GM19240 (cell line): ENCODE data around the gene CCL23.
"Not testable (repeated sequence)": the region's sequence is repeated elsewhere in the genome, so short reads cannot be mapped to it uniquely, and the experiment has no call there.

Experiments
- DNase-seq: peaks from one replicate; pipeline ENCODE4 v3.0.0; 2011; ENCODE audit warnings: low spot score; ENCODE audit not compliant: insufficient read length

Gene CCL23, protein sequence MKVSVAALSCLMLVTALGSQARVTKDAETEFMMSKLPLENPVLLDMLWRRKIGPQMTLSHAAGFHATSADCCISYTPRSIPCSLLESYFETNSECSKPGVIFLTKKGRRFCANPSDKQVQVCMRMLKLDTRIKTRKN

DNA sequence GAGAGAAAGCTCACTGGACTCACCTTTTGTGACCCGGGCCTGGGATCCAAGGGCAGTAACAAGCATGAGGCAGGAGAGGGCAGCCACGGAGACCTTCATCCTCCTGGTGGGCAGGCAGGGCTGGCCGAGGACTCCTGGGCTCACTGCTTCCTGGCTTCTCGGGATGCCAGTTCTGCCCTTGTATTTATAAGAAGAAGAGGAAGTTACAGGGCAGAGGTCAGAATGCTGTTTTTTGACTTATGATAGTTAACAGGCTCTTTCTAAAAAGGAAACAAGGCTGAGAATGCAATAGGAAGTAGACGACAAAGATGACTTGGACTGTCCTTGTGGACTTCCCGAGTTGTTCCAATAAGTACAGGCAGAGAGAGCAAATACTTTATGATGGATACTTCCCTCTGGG, at the start of gene CCL23:
Gene CCL23 (minus strand): TSS at position 174 of the 400 bp plus-strand sequence. CDS start 75 bp downstream, at position 99.
- no peak for DNase-seq

DNA sequence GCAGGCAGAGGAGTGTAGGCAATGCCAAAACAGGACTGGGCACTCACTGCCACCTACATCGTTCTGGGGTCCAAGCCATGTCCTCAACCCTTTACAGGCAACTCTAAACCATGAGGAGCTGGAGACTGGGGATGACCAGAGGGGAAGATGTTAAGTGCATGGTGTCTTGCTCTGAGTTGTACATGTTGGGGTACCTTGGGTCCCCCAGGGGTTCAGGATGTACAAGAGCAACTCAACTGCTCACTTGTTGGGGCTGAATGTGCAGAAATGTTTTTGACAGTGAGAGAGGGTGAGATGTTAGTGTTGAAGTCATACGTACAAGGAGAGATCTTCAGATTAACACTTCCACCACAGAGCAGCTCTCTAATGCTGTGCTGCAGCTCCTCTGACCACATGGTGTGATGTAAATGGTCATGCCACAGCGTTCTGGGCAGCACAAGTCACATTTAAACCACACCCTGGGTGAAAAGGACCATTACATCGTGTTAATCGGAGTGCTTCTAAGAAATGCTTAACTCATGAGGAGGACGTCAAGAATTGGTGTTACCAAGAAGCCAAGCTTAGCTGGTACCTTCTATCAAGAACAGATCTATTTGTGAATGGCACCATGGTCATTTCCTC, 48.7 kb upstream of the CCL23 start:
- DNase-seq, result no peak

DNA sequence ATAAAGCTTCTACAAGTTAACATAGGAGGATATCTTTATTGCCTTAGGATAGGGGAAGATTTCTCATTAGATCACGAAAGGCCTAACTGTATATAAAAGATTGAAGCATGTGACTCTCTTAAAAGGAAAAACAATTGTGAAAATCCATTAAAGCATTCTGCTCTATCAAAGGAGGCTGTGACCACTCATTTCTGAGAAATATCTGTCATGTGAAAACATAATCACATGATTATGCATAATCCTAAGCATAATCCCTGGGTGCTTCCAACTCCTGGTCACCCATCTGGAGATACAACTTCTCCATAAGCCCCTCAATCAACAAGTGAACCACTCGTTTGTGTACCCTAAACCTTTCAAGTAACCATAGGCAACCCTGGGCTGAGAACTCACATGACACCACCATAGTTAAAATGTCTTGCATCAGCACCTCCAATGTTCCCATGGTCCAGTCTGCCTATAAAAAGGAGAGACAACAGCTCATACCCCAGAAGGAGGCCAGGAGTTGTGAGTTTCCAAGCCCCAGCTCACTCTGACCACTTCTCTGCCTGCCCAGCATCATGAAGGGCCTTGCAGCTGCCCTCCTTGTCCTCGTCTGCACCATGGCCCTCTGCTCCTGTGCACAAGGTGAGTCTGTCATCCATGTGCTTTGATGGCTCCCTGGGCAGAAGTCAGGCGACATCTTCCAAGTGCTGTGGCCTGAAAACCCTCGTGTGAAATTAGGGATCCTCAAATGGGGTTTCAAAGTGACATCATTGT, 46.2 kb upstream of the CCL23 start, which contains the start of gene CCL18:
Gene CCL18 (plus strand): TSS at position 487 of the 756 bp plus-strand sequence. CDS start 71 bp downstream, at position 558.
- DNase-seq, result no peak

DNA sequence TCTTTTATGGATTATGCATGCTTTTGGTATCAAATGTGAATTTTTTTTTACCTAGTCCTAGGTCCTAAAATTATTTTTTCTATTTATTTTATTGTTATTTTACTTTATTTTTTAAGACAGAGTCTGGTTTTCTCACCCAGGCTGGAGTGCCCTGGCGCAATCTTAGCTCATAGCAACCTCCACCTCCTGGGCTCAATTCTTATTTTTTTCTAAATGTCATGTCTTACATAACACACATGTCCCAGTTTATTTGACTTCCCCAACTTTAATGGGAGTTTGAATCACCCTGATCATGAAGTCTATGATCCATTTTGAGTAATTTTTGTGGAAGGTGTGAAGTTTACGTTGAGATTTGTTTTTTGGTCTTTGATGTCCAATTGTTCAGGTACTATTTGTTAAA, 43.0 kb upstream of the CCL23 start:
- no peak for DNase-seq

DNA sequence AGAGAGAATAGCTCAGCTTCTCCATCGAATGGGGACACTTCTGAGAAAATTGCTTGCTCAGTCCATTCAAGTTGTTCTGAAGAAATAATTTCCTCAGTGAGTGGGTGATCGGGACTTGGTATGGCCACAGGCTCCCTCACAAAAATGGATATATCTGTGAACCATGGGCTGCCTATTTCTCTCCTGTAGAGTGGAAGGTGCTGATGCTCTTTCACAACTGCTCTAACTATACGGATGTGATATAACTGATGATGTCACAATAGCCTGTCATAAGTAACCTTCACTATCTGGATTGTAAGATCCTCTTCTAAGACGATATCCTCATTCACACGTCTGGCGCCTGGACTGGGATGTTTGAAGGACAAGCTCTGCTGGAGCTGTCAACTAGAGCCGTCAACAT, 41.6 kb upstream of the CCL23 start:
- no peak for DNase-seq

DNA sequence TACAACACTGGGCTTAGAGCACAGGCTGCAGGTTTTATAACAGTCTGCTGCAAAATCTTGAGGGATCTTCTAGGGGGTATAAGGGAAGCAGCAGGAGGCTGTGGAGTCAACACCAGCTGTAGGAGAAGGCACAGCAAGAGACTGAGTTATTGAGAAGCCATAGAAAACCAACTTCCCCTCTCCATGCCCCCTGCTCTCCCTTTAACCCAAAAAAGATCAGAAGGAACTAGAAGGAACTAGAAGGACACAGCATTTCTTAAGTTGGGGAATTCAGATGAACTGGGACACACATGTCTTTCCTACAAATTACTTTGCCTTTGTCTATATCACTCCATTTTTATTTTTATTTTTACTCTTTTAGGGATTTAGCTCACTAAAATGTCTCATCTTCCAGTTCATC, 40.1 kb upstream of the CCL23 start:
- no peak for DNase-seq

DNA sequence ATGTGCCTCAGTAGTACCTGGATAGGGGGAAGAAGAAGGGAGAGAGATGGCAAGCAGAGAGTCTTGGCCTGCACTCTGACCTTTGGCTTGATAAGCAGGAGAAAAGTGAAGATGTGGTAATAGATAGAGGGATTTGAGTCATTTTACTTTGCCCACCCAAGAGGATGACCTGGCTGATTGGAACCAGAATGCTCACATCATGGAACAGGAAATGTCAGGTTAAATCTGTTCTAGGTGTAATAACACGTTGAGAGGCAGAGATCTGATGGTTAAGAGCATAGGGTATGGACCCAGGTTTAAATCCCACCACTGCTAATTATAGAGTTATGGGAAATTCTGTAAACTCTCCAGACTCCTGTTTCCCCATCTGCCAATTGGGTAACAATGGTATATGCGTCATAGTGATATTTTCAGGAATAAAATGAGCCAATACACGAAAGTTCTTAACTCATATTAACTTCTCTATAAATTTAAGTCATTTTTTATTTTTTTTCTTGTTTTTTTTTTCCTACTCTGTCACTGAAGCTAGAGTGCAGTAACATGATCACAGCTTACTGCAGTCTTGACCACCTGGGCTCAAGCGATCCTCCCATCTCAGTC, 38.2 kb upstream of the CCL23 start:
- DNase-seq, result no peak

DNA sequence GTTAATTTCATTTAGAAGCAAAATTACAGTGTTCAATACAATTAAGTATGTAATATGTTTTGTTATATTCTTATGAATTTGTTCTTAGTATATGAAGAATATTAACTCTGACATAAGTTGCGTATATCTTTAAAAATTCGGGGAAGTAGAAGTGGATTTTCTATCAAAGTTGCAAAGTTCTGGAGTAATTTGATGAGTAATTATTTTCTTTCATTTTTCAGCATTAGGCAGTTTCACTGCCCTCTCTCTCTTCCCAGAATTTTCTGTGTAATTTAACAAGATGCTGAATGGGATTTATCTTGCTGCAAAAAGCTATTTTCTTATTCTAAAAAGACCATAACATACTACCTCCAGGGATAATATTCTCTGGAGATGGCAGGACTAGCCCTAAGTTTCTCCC, 37.4 kb upstream of the CCL23 start:
- no peak for DNase-seq

DNA sequence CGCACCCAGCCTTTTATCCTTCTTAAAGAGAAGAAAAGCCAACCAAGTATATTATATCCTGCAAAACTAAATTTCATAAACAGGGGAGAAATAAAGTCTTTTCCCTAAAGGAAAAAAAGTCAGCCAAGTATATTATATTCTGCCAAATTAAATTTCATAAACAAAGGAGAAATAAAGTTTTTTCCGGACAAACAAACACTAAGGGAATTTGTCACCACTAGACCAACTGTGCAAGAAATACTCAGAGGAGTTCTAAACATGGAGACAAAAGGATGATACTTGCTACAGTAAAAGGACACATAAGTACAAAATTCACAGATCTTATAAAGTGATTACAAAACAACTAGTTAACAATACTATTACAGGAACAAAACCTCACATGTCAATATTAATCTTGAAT, 31.9 kb upstream of the CCL23 start:
- no peak for DNase-seq

DNA sequence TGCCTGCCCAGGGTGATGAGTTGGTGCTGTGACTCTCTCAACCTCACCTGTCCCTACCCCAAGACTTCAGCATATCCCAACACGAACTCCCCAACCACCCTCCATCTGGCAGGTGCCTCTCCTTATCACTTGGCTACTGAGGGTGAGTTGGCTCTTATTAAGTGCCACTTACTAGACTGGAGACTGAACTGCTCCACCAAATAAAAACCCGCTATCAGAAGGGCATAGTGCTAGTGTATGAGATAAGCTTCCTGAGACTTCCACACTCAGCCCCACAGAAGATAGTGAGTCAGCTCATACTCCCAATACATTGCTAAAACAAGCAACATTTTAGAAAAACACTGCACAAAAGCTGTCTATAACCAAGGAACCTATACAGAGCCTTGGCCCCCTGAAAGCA, 30.3 kb upstream of the CCL23 start:
- no peak for DNase-seq

DNA sequence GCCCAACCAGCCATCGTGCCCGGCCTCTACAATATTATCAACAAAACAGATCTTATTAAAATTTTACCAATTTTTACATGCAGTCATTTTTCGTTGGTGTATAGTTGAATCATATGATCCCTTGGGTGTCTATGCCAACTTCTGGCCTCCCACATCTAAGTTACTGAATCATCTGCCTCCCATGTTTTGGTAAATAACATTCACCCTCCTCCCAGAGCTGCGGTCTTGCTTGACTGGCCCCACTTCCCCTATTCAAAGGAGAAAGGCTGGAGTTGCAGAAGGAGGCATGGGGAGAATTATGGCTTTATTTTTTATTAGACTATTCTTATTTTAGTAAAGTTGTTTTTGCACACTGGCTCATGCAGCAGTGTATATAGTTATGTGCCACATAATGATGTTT, 18.5 kb upstream of the CCL23 start:
- DNase-seq, result no peak

DNA sequence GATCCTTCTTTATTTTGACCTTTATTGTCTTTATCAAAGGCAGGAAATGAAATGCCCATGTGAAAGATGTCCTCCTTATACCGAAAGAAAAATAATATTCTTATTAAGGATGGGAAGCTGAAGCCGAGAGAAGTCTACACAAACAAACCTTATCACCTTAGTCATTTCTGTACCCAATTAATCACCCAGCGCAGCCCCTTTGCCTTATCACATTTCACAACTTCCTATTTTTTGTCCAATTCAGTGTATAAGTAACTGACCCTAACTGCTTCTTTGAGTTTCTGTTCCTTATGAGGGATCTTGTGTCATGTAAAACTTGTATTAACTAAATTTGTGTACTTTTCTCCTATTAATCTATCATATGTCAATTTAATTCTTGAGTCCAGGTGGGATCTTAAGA, 16.4 kb upstream of the CCL23 start:
- no peak for DNase-seq

DNA sequence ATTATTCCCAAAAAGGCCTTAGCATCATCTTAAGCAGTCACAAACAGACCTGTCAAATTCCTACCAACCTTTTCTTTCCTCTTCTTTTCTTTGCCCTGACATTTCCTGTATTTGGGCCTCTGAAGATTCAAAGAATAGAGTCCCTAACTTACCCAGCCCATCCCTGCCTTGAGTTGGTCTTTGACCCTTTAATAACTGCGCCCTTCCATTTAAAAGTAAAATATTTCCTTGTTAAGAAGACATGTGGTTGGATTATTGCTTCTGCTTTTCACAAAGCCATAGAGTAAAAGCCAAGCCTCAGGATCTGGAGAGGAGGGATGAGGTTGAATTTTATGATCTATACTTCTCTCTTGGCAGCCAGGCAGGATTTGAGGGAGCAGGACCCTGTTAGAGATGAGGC, 13.2 kb upstream of the CCL23 start:
- no peak for DNase-seq

DNA sequence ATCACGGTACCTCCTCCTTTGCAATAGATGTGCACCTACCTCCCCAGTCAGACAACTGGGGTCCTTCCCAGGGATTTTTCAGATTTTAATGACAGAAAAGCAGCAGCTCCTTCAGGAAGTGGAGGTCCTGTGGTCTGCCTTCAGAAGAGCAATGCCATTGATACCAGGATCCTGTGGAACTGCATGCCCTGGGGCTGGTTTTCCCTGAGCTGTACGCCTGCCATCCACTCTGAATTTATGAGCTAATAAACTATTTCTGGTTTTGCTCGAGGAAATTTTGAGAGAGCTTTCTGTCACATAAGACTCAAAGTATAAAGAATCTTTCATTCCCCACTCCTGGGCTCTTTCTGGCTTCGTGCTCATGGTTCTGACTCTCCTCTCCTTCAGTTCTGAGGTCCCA, 10.0 kb upstream of the CCL23 start:
- DNase-seq, result no peak

DNA sequence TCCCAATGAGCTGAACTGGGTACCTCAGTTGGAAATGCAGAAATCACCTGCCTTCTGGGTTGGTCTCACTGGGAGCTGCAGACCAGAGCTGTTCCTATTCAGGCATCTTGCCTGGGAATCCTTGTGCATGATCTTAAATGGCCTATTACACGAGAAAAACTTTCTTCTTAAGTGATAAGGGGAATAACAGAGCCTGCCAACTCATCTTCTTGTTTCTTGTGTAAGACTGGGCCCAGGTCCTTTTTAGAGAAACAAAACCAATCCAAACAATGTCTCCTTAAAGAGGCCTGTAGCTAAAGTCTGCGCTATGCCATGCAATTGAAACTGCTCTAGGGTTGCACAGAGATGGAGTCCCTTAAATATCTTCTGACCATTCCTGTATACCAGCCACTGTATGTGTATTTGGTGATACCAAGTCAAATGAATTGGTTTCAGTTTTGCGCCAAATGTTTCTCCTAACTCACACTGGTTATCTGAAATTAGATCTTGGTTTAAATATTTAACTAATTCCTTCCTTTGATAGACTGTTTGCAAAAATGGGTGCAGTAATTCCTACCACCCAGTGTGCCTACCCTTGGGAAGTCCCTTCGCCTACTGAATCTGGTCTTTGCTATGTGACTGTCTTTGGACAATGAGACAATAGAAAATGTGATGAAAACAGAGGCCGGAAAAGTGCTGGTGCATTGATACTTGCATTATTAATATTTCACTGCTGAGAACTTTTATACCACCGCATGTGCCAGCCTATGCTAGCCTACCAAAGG, 6.5 kb upstream of the CCL23 start:
- no peak for DNase-seq

DNA sequence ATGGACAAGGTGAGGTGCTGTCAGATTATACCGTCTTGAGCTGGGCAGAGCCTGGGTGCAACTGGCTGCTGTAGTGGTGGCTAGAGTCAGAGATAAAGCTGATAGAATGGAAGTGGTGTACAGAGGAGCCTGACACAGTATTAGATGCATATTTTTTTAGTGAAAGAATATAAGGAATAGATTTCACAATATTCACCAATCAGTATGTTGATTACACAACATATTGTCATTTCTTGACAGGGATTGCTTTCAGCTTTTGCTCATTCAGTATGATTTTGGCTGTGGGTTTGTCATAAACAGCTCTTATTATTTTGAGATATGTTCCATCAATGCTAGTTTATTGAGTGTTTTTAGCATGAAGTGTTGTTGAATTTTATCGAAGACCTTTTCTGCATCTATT, 1.7 kb upstream of the CCL23 start:
- no peak for DNase-seq

DNA sequence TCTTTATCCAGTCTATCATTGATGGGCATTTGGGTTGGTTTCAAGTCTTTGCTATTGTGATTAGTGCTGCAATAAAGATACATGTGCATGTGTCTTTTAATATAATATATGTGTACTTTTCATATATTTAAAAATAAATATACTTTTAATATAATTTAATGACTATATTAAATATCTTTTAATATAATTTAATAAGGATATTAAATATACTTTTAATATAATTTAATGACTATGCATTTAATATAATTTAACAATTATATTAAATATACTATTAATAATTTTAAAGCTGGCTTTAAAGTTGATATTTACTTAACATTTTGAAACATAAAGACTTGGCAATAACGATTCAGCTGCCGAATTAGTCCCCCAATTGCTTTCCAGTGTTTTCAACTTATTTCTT, 1.2 kb downstream of the CCL23 start:
- DNase-seq, result no peak

DNA sequence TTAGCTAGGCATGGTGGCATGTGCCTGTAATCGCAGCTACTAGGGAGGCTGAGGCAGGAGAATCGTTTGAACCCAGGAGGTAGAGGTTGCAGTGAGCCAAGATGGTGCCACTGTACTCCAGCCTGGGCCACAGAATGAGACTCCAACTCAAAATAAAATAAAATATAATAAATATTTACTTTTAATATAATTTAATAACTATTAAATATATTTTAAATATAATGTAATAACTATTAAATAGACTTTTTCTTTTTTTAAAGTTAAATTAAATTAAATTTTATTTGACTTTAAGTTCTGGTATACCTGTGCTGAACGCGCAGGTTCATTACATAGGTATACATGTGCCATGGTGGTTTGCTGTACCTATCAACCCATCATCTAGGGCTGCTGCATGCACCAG, 1.9 kb downstream of the CCL23 start:
- not testable (repeated sequence) for DNase-seq

DNA sequence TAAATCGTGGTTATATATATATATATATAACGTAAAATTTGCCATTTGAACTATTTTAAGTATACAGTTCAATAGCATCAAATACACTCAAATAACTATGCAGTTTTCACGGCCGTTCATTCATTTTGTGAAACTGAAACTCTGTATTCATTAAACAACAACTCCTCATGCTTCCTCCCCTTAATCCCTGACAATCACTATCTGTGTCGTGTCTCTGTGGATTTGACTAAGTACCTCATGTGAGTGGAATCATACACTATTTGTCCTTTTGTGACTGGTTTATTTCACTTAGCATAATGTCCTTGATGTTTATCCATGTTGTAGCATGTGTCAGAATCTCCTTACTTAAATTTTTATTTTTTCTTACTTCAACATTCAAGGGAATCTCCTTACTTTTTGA, 2.8 kb downstream of the CCL23 start:
- no peak for DNase-seq

DNA sequence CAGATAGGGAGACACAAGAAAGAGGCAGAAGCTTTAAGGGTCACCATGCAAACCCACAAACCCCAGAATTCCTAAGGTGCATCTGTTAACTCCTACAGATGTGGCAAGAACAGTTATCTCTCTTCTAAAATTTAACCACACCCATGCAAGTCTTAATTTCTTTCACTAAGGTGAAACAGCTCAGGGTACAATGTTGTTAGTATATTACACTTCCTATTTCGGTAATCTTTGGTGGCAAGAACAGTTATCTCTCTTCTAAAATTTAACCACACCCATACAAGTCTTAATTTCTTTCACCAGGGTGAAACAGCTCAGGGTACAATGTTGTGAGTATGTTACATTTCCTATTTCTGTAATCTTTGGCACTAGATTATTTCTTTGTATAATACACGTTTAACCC, 6.6 kb downstream of the CCL23 start:
- DNase-seq, result no peak

DNA sequence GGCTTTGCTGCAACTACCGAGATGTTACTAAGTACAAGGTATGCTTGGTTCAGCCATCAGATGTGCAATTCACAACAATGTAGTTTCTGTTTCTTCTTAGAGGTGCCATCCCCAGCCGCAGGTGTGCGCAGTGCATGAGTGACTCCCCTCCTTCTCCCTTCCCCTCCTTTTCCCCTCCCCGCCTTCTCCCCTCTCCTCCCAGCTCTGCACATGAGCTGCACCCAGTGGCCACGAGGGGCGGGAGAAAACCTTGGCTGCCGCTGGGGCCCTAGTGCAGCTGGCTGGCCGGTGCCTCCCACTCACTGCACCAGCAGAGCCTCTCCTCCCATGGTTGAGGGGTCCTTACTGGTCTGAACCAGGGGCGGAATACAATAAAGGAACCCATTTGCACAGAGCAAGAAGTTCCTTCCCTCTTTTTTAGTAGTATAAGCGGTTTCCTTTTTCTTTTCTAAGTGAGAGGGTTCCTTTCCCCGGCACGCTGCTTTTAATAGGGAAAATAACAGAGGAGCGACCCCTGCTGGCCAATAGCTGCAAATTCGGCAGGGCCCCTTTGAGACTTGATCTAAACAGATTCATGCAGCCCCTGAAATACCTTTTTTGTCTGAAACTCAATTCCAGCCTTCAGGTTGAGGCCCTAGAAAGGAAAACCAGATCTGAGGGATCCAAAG, 8.6 kb downstream of the CCL23 start:
- no peak for DNase-seq
